ENCODE results near the gene SCO2. TPM values are rescaled to one million over a fixed set of nuclear protein-coding genes. Genes with fewer than 3 reads are reported as not detected.

The SCO2 gene
- total and polyA plus RNA-seq, 9 of the 15 experiments (the other 6 are each of a cell fraction or from before 2014, with no cell fraction given), result 0.34 to 4.0 (median 1.1) TPM; not detected in 3

DNA sequence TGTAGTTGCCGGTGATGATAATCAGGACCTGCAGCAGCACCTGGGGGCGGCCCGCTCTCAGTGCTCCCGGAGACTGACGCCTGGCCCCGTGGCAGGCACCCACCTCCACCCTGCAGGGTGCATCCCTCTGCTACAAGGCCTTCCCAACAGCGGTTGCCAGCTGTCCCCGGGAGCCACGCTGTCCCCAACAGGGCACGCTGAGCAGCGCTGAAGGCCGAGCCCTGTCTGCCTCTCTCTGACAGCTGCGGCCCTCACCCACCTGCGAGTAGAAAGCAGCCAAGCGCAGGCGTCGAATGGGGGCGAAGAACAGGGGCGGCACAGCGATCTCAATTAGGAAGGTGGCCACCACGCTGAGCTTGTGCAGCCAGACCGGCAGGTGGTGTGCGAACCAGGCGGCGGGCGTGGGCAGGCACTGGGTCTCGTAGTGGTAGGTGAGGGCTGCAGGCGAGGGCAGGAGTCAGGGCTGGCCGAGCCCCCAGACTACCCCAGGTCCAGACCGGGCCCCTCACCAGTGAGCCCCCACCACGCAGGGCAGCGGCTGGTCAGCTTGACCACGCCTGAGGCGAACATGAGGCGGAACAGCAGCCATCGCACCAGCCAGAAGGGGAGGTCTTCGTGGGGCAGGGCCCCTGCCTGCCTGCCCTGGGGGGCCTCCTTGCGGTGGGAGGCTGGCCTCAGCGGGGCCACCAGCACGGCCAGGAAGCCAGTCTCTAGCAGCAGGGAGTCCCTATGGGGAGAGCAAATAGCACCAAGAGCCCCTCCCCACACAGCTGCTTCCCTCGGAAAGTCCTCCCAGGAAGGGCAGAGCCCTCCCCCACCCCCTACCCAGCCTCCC, 19.4 kb downstream of the SCO2 start:
- H3K9me3 ChIP-seq (replicated peaks; ENCODE audit: control insufficient read depth, insufficient read depth, low read depth, low read length), result no peaks in the 10 kb centered on the region
- ATAC-seq (no peak), DNase-seq (ENCODE audit: extremely low read depth in 1 of 4, low spot score in 3 of 4) (no peak), FAIRE-seq (no peak)
- BruUV-seq (replicated peaks), result no TSS peak
- WGBS (ENCODE audit: insufficient coverage, low coverage, missing lambda C conversion rate), result 98% methylated on average over 18 of the region's 41 CpGs
- peaks cover 36% of the 10 kb centered on the region for H3K79me2 ChIP-seq (ENCODE audit: control insufficient read depth, insufficient read depth, low read length)
- H3K36me3 ChIP-seq (ENCODE audit: control insufficient read depth, insufficient read depth, low read length), result peaks cover 29% of the 10 kb centered on the region; the same call in 1 of the 3 replicates
- no peak overlapping the region for H3K27ac ChIP-seq (ENCODE audit: extremely low read depth, low read depth, low read length)
- in situ Hi-C loops (cut with MboI) (no loop called here), intact Hi-C loops (cut with micrococcal nuclease) (no loop called here)
- H4K20me1 ChIP-seq (replicated peaks; ENCODE audit: control insufficient read depth, insufficient read depth, low read length), result no peaks in the 10 kb centered on the region
- no peak overlapping the region; the same call in 1 of the 2 replicates for H3K4me3 ChIP-seq
- no peak overlapping the region for H3K4me2 ChIP-seq (ENCODE audit: insufficient read depth, low read length)
- H3K27me3 ChIP-seq (ENCODE audit: control insufficient read depth in 2 of 2, insufficient read depth in 2 of 2, low read length in 2 of 2), result no peaks in the 10 kb centered on the region
- H3K4me1 ChIP-seq (replicated peaks in 1 of 2; ENCODE audit: control insufficient read depth in 2 of 2, insufficient read depth in 2 of 2, low read length in 2 of 2), result peaks cover 0 to 27% of the 10 kb centered on the region in 2 experiments; a peak in 3 of 5 replicates
- no peaks in the 10 kb centered on the region for H3K9me1 ChIP-seq (ENCODE audit: control insufficient read depth, insufficient read depth, low read length)
- POLR2A ChIA-PET, result interaction anchor here (1.3 kb wide), 1 partner anchor 9 kb away, joined by 4 read pairs; no protein-coding TSS in a partner anchor
- H2AFZ ChIP-seq (ENCODE audit: low read depth, low read length), result no peak overlapping the region
- H3K9ac ChIP-seq (ENCODE audit: insufficient read depth in 1 of 2, low read depth in 2 of 2, low read length in 2 of 2), result peak overlapping the region in 1 of 2 experiments; percentile 96; a peak in 2 of 4 replicates
- CTCF ChIA-PET (ENCODE audit: low intra/inter-chr PET ratio), result no interaction called here
- TF ChIP-seq ZNF717 (CRISPR knock-in tag; IDR thresholded peaks at IDR 0.05), result no peak
- TF ChIP-seq, protein P1, sequence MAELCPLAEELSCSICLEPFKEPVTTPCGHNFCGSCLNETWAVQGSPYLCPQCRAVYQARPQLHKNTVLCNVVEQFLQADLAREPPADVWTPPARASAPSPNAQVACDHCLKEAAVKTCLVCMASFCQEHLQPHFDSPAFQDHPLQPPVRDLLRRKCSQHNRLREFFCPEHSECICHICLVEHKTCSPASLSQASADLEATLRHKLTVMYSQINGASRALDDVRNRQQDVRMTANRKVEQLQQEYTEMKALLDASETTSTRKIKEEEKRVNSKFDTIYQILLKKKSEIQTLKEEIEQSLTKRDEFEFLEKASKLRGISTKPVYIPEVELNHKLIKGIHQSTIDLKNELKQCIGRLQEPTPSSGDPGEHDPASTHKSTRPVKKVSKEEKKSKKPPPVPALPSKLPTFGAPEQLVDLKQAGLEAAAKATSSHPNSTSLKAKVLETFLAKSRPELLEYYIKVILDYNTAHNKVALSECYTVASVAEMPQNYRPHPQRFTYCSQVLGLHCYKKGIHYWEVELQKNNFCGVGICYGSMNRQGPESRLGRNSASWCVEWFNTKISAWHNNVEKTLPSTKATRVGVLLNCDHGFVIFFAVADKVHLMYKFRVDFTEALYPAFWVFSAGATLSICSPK (IDR thresholded peaks at IDR 0.05; ENCODE audit: borderline replicate concordance), result no peak
- TF ChIP-seq, protein P2, sequence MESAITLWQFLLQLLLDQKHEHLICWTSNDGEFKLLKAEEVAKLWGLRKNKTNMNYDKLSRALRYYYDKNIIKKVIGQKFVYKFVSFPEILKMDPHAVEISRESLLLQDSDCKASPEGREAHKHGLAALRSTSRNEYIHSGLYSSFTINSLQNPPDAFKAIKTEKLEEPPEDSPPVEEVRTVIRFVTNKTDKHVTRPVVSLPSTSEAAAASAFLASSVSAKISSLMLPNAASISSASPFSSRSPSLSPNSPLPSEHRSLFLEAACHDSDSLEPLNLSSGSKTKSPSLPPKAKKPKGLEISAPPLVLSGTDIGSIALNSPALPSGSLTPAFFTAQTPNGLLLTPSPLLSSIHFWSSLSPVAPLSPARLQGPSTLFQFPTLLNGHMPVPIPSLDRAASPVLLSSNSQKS (CRISPR knock-in tag; IDR thresholded peaks at IDR 0.05), result no peak
- TF ChIP-seq, protein P3, sequence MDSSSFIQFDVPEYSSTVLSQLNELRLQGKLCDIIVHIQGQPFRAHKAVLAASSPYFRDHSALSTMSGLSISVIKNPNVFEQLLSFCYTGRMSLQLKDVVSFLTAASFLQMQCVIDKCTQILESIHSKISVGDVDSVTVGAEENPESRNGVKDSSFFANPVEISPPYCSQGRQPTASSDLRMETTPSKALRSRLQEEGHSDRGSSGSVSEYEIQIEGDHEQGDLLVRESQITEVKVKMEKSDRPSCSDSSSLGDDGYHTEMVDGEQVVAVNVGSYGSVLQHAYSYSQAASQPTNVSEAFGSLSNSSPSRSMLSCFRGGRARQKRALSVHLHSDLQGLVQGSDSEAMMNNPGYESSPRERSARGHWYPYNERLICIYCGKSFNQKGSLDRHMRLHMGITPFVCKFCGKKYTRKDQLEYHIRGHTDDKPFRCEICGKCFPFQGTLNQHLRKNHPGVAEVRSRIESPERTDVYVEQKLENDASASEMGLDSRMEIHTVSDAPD (CRISPR knock-in tag; IDR thresholded peaks at IDR 0.05), result no peak
- TF ChIP-seq E2F1 (CRISPR knock-in tag; IDR thresholded peaks at IDR 0.05), result no peak
- no peak for TF ChIP-seq XRCC4 (IDR thresholded peaks at IDR 0.05; ENCODE audit: extremely low read depth, insufficient read depth, insufficient read length)
- TF ChIP-seq ZC3H4 (CRISPR knock-in tag; IDR thresholded peaks at IDR 0.05; ENCODE audit: borderline replicate concordance), result no peak
- no peak for TF ChIP-seq MCM2 (IDR thresholded peaks at IDR 0.05; ENCODE audit: low read depth)
